ENCODE results near the gene CACNA1D. TPM values are rescaled to one million over a fixed set of nuclear protein-coding genes. Genes with fewer than 3 reads are reported as not detected.

The CACNA1D gene
- polyA plus RNA-seq, 1 donor (not counting 4 experiments of a cell fraction or from before 2014, with no cell fraction given), result 0.20 TPM

GRCh38 chr3:53591646-53592045 lies 97.2 kb downstream of the CACNA1D start:
- no peak overlapping the region for H2AFZ ChIP-seq (ENCODE audit: control insufficient read depth, low read length)
- no peak overlapping the region for H3K4me3 ChIP-seq (ENCODE audit: control insufficient read depth in 2 of 3, extremely low read depth in 1 of 3, insufficient read depth in 2 of 3, low read depth in 1 of 3, low read length in 3 of 3)
- no peaks in the 10 kb centered on the region for H3K4me1 ChIP-seq (ENCODE audit: control insufficient read depth, extremely low read depth, insufficient read depth, low read length)
- H3K9ac ChIP-seq (ENCODE audit: control insufficient read depth, extremely low read depth, insufficient read depth, low read length), result no peak overlapping the region
- no peaks in the 10 kb centered on the region for H3K9me1 ChIP-seq (ENCODE audit: control insufficient read depth, extremely low read depth, insufficient read depth, low read length)
- DNase-seq (ENCODE audit: low read depth, low spot score) (no peak), FAIRE-seq (no peak)
- dilution Hi-C loops (cut with MboI; ENCODE audit: extremely low pct_ligation_motif_present, low sequenced_read_pairs), result no loop called here
- no peaks in the 10 kb centered on the region for H4K20me1 ChIP-seq (ENCODE audit: control insufficient read depth, extremely low read depth, insufficient read depth, low read length)
- no peak overlapping the region for H3K4me2 ChIP-seq (ENCODE audit: control insufficient read depth, extremely low read depth, insufficient read depth, low read depth, low read length)
- TF ChIP-seq CTCF (optimal IDR thresholded peaks at IDR 0.05 in 1 of 3, IDR thresholded peaks at IDR 0.05 in 1 of 3, conservative IDR thresholded peaks at IDR 0.05 in 1 of 3; ENCODE audit: extremely low read depth in 1 of 3, insufficient read depth in 2 of 3, low read length in 3 of 3) (no peak), EZH2 (IDR thresholded peaks at IDR 0.05; ENCODE audit: low read length) (no peak)
- H3K9me3 ChIP-seq (ENCODE audit: control insufficient read depth, low read depth, low read length), result no peaks in the 10 kb centered on the region
- H3K36me3 ChIP-seq (ENCODE audit: control insufficient read depth in 2 of 2, extremely low read depth in 1 of 2, insufficient read depth in 2 of 2, low read length in 2 of 2), result no peaks in the 10 kb centered on the region
- H3K79me2 ChIP-seq (ENCODE audit: control insufficient read depth, insufficient read depth, low read length), result no peaks in the 10 kb centered on the region
- no peaks in the 10 kb centered on the region for H3K27me3 ChIP-seq (ENCODE audit: control insufficient read depth, extremely low read depth, insufficient read depth, low read length)
- no peak overlapping the region for H3K27ac ChIP-seq (ENCODE audit: control insufficient read depth, insufficient read depth, low read length)

- DNase-seq (ENCODE audit: low read depth, low spot score), result no peak
- TF ChIP-seq EZH2 (IDR thresholded peaks at IDR 0.05; ENCODE audit: low read length) (no peak), CTCF (optimal IDR thresholded peaks at IDR 0.05 in 1 of 3, IDR thresholded peaks at IDR 0.05 in 1 of 3, conservative IDR thresholded peaks at IDR 0.05 in 1 of 3; ENCODE audit: extremely low read depth in 1 of 3, insufficient read depth in 2 of 3, low read length in 3 of 3) (no peak)
- no peak overlapping the region for H3K4me3 ChIP-seq (ENCODE audit: control insufficient read depth in 2 of 3, extremely low read depth in 1 of 3, insufficient read depth in 2 of 3, low read depth in 1 of 3, low read length in 3 of 3)
These were observed 98.5 kb downstream of the CACNA1D start for GRCh38 chr3:53592862-53593261.

More at GRCh38 chr3:53592862-53593261, 98.5 kb downstream of the CACNA1D start:
- Histone ChIP-seq H2AFZ (ENCODE audit: control insufficient read depth, low read length) (no peak overlapping the region), H3K4me1 (ENCODE audit: control insufficient read depth, extremely low read depth, insufficient read depth, low read length) (no peaks in the 10 kb centered on the region), H3K9ac (ENCODE audit: control insufficient read depth, extremely low read depth, insufficient read depth, low read length) (no peak overlapping the region), H3K27ac (ENCODE audit: control insufficient read depth, insufficient read depth, low read length) (no peak overlapping the region), H3K79me2 (ENCODE audit: control insufficient read depth, insufficient read depth, low read length) (no peaks in the 10 kb centered on the region), H3K9me3 (ENCODE audit: control insufficient read depth, low read depth, low read length) (no peaks in the 10 kb centered on the region), H3K27me3 (ENCODE audit: control insufficient read depth, extremely low read depth, insufficient read depth, low read length) (no peaks in the 10 kb centered on the region), H3K4me2 (ENCODE audit: control insufficient read depth, extremely low read depth, insufficient read depth, low read depth, low read length) (no peak overlapping the region), H3K9me1 (ENCODE audit: control insufficient read depth, extremely low read depth, insufficient read depth, low read length) (no peaks in the 10 kb centered on the region), H4K20me1 (ENCODE audit: control insufficient read depth, extremely low read depth, insufficient read depth, low read length) (no peaks in the 10 kb centered on the region), H3K36me3 (ENCODE audit: control insufficient read depth in 2 of 2, extremely low read depth in 1 of 2, insufficient read depth in 2 of 2, low read length in 2 of 2) (no peaks in the 10 kb centered on the region)
- FAIRE-seq, result no peak
- dilution Hi-C loops (cut with MboI; ENCODE audit: extremely low pct_ligation_motif_present, low sequenced_read_pairs), result no loop called here
